Dedifferentiated amniotic fluid mesenchymal stem cell (primary cell): Measurements from ENCODE around the gene YBX1.
"Not testable (repeated sequence)": the region's sequence is repeated elsewhere in the genome, so short reads cannot be mapped to it uniquely, and the experiment has no call there.

Experiments
- DNase-seq: peaks from one replicate; pipeline ENCODE4 v3.0.0-alpha.2; 2016; ENCODE audit errors: extremely low spot score

Gene YBX1

DNA sequence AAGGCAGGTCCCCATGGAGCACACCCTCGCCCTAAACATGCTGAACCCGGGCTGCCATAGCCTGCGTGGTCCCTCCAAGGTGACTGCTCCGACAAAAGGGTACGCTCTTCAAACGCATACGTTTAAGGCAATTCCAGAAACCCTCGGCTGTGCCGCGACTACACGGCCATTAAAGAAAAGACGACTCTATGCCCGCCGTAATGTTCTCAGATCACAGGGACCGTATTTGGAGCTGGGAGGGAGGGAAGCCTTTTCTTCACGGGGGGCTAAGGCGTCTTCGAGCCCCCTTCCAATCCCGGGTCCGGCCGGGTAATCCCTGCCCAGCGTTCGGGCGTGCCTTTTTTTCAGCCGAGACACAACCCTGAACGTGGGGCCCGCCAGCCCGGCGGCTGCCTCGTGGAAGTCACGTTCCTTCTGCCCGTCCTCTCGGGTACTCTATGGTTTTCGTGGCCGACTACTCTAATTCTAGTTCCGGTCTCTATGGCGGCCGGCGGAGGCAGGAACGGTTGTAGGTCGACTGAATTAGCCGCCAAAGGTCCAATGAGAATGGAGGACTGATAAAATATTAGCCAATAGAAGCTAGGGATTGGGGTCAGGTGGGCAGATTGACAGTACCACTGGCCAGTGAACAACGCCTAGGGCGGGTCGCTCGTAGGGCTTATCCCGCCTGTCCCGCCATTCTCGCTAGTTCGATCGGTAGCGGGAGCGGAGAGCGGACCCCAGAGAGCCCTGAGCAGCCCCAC, at the start of gene YBX1:
YBX1 (plus strand) TSS at position 678 of the 743 bp plus-strand sequence. CDS start 148 bp downstream, outside the sequence.
- DNase-seq, result peak; percentile 100

GRCh38 chr1:42639116-42639515, 43.1 kb upstream of the YBX1 start:
- no peak for DNase-seq

- no peak for DNase-seq
These were observed 36.2 kb upstream of the YBX1 start for GRCh38 chr1:42646056-42646455.

GRCh38 chr1:42657201-42657600, 25.0 kb upstream of the YBX1 start:
- DNase-seq, result no peak

DNA sequence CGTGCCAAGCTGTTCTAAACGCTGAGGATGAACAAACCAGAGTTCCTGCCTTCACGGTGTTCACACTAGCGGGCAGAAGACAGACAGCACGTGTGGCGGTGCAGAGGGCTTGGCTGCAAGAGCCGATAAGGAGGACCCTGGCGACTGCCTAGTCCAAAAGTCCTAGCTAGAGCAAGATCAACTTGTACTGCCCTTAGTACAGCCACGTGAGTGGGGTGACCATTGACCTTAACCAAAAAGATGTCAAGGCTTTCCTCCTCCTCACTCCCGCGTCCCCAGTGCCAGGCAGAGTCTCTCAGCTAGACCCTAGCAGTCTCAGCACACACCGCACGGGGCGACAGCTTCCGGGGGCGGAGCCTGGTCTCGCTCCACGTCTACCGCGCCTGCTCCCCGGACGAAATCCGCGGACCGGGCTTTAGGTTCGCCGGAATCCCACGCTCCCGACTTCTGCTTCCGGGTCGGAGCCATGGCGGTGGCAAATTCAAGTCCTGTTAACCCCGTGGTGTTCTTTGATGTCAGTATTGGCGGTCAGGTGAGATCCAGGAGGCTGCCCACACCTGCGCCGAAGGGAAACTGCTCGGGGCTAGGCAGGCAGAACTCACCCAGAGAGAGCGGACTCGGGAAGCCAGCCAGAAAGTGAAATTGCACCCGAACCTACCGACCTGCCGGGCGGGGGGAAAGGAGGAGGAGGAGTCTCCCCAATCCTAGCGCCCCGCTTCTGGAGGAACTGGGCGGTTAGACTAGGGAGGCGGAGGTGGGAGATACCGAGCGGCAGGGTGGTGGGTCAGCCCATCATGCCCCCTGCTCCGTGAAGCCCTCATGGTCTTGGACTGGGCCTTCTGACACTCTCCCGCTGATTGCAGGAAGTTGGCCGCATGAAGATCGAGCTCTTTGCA, 24.0 kb upstream of the YBX1 start, which contains the start of gene PPIH:
PPIH (plus strand) TSS at position 443 of the 896 bp plus-strand sequence; CDS start at position 467, 24 bp downstream.
- DNase-seq, result peak; percentile 91

DNA sequence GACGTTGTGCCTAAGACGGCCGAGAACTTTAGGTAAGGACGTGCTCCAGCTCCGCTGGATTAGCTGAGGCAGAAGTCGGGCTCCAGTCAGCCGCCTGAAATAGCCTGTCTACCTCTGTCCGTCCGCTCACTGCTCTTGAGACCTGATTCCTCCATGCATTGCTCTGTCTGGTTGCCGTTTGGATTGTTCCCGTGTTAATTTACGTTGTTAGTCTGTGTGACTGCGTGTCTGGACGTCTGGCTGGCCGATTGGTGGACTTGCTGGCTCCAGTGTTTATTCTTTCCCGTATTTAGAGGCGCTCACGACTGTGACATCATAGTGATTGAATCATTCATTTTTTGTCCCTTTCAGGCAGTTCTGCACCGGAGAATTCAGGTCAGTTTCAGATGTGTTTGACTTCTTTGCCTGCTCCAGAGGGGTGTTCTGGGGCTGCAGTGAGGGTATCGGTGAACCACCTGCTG, 23.3 kb upstream of the YBX1 start:
- no peak for DNase-seq

DNA sequence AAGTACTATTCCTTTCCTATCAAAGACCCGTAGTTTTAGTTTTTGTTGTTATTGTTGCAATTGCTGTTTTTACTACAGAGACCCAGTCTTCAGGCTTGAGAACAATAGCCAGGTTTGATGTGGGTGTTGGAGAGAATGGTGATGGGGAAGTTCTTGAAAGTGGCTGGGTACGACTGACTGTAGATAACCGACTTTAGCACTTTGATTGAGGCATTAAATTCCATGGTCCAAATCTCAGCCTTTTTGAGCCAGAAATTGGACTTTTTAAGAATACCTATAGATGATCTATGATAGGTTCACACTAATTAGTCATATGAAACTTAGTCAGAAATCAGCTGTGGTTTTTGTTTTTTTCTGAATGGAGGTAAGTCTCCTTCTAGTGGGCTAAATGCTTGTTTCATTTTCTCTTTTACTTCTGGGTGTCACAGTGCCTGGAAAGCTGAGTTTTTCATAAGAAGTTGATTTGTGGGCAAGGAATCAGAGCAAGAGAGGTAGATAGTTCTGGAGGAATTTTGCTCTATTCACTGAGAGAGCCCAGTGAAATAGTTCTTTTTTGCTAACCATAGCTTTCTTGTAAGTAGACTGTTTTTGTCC, 21.2 kb upstream of the YBX1 start:
- DNase-seq, result no peak

GRCh38 chr1:42669936-42670335, 12.3 kb upstream of the YBX1 start:
- DNase-seq, result no peak

DNA sequence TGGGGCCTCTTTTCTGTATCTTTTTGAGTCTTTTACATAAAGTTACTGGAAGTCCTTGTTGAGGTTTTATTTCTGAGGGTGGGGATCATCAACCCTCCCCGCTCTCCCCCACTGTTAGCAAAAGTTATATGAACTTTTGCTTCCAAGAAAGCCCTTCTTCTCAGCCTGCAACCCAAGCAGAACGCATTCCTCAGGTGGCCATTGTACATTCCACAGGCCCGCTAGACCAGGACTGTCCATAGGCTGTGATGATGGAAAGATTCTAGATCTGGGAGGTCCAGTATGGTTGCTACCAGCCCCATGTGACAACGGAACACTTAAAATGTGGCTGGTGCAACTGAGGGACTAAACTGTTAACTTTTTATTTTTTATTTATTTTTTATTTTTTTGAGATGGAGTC, 11.8 kb upstream of the YBX1 start:
- DNase-seq, result no peak

- no peak for DNase-seq
These were observed 8.0 kb upstream of the YBX1 start for GRCh38 chr1:42674214-42674613.

DNA sequence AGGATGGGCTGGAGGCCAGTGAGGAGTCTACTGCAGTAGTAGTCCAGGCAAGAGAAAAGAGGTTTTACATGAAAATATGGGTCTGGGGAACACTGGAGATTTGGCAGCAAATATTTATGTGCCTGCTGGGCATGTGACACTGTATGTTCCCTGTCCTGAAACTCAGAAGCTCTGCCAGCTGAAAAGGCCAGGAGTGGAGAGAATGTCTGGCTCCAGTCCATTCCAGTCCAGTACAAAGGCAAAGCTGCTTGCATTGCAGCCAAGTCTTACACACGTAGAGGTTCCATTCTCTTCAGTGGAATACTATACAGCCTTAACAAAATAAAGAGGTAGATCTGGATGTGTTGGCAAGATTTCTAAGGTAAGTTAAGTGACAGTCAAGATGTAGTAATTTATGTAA, 7.5 kb upstream of the YBX1 start:
- no peak for DNase-seq

GRCh38 chr1:42675467-42675866, 6.8 kb upstream of the YBX1 start:
- DNase-seq, result no peak

- DNase-seq, result no peak
These were observed 5.6 kb upstream of the YBX1 start for GRCh38 chr1:42676534-42677087.

- no peak for DNase-seq
These were observed 2.7 kb upstream of the YBX1 start for GRCh38 chr1:42679364-42679983.

GRCh38 chr1:42680055-42680454, 2.2 kb upstream of the YBX1 start:
- no peak for DNase-seq

GRCh38 chr1:42680921-42681683, 1.1 kb upstream of the YBX1 start:
- DNase-seq, result peak; percentile 19

DNA sequence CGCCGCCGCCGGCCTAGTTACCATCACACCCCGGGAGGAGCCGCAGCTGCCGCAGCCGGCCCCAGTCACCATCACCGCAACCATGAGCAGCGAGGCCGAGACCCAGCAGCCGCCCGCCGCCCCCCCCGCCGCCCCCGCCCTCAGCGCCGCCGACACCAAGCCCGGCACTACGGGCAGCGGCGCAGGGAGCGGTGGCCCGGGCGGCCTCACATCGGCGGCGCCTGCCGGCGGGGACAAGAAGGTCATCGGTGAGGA, 193 bp downstream of the YBX1 start:
- DNase-seq, result not testable (repeated sequence)

GRCh38 chr1:42682739-42683531, 717 bp downstream of the YBX1 start:
- peak; percentile 68 for DNase-seq

DNA sequence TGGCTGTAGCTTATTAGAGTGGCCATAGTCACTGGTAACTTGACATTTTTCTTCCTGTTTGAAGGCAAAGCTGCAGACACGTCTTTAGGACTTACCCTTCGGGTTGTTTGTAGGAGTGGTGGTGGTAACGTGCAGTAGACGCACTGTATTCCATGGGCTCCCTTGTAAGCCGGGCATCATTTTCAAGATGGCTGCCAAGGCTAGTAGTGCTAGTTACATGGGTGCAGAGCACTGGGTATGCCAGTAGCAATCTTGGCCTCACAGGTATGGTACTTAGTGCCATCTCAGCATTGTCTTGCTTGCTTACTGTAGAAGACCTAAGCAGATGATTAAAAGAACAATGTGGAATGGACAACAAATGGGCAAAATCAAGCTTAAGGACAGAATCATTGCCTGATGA, 1.9 kb downstream of the YBX1 start:
- DNase-seq, result no peak

- no peak for DNase-seq
These were observed 4.2 kb downstream of the YBX1 start for GRCh38 chr1:42686418-42686817.
